Loucy (cell line): ENCODE measurements around the gene CPNE2.

Source experiments
- CTCF ChIP-seq: fragments of 200-600 bp; sonication (generic); conservative IDR thresholded peaks from 2 replicates; pipeline ENCODE4 v1.5.1; 2014; ENCODE audit warnings: mild to moderate bottlenecking, antibody characterized with exemption, low read length
- EZH2phosphoT487 ChIP-seq: fragments of 200-600 bp; IDR thresholded peaks from 2 replicates; pipeline ENCODE4 v1.6.1; 2018; ENCODE audit warnings: antibody characterized with exemption, mild to moderate bottlenecking, moderate library complexity, borderline replicate concordance

GRCh38 chr16:57134982-57135381 is 42.6 kb downstream of the CPNE2 start:
- no peak for TF ChIP-seq EZH2phosphoT487
- TF ChIP-seq CTCF: no peak
